GM13977 (cell line): ENCODE data around the gene USP30.

Source experiments
- DNase-seq: peaks from one replicate; pipeline ENCODE4 v3.0.0; 2012; ENCODE audit warnings: low spot score
- in situ Hi-C: fragments of 300-500 bp; cut with MboI; formaldehyde crosslinking; loops from one replicate; pipeline ENCODE4 v1.12.0; 2022; ENCODE audit warnings: low sequenced_read_pairs, low pct_unique_long_range_greater_than_20kb, mixed read lengths, inconsistent platforms; ENCODE audit not compliant: unreplicated experiment
- TF ChIP-seq, protein P1 (sequence below): IDR thresholded peaks from 2 replicates; pipeline ENCODE4 v1.5.1; 2012; ENCODE audit warnings: mild to moderate bottlenecking, control low read depth; ENCODE audit not compliant: insufficient read depth; ENCODE audit errors: extremely low read depth, missing control alignments

The USP30 gene

DNA sequence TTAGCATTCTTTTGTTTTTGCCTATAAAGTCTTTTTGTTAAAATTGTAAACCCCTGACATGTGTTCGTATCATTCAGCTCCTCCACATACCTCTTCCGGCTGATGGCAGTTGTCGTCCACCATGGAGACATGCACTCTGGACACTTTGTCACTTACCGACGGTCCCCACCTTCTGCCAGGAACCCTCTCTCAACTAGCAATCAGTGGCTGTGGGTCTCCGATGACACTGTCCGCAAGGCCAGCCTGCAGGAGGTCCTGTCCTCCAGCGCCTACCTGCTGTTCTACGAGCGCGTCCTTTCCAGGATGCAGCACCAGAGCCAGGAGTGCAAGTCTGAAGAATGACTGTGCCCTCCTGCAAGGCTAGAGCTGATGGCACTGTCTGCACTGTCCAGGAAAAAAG, 33.2 kb downstream of the USP30 start:
- DNase-seq, result no peak
- in situ Hi-C loops, result loop anchor here (25.0 kb wide), 2 partner anchors 223 to 423 kb away; partner anchors contain the start of gene SSH1
- TF ChIP-seq, protein P1, sequence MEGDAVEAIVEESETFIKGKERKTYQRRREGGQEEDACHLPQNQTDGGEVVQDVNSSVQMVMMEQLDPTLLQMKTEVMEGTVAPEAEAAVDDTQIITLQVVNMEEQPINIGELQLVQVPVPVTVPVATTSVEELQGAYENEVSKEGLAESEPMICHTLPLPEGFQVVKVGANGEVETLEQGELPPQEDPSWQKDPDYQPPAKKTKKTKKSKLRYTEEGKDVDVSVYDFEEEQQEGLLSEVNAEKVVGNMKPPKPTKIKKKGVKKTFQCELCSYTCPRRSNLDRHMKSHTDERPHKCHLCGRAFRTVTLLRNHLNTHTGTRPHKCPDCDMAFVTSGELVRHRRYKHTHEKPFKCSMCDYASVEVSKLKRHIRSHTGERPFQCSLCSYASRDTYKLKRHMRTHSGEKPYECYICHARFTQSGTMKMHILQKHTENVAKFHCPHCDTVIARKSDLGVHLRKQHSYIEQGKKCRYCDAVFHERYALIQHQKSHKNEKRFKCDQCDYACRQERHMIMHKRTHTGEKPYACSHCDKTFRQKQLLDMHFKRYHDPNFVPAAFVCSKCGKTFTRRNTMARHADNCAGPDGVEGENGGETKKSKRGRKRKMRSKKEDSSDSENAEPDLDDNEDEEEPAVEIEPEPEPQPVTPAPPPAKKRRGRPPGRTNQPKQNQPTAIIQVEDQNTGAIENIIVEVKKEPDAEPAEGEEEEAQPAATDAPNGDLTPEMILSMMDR, result no peak

DNA sequence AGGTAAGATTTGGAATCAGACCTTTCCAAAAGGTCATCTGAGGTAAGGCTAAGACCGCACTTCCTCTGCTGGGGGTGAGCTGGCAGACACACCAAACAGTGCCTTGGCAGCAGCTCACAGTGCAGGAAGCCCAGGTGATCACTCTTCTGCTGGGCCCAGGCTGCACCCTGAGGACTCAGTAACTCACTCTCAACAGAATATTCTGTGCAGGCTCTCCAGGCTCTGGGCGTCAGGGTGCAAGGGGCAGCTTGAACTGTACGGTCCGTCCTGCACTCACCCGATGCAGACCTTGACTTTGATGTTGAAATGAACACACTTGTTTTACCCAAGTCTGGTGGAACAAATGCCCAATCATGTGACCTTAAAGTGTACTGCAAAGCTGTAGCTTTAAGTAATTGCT, 34.9 kb downstream of the USP30 start:
- TF ChIP-seq, protein P1, result no peak
- in situ Hi-C loops, result loop anchor here (25.0 kb wide), 2 partner anchors 225 to 425 kb away; partner anchors contain the start of gene SSH1
- no peak for DNase-seq

DNA sequence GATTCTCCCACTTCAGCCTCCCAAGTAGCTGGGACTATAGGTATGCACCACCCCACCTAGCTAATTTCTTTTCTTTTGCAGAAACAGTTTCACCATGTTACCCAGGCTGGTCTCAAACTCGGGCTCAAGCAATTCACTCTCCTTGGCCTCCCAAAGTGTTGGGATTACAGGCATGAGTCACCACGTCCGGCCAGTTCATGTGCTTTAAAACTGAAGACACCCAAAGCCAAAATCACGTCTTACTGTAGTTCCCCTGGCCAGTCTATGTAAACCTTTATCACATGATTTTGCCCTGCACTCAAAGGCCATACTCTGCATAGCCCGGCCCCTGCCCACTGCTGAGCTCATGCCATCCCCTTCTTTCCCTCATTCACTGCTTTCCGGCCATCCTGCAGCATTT, 36.4 kb downstream of the USP30 start:
- in situ Hi-C loops, result loop anchor here (25.0 kb wide), 2 partner anchors 227 to 427 kb away; partner anchors contain the start of gene SSH1
- no peak for DNase-seq
- TF ChIP-seq, protein P1, result no peak

GRCh38 chr12:109089683-109090082, 37.3 kb downstream of the USP30 start:
- no peak for DNase-seq
- TF ChIP-seq, protein P1, result no peak
- in situ Hi-C loops, result loop anchor here (25.0 kb wide), 2 partner anchors 227 to 427 kb away; partner anchors contain the start of gene SSH1

GRCh38 chr12:109092497-109093021, 40.2 kb downstream of the USP30 start:
- TF ChIP-seq, protein P1, result no peak
- no peak for DNase-seq
- in situ Hi-C loops, result loop anchor here (25.0 kb wide), 2 partner anchors 230 to 430 kb away; partner anchors contain the start of gene SSH1

DNA sequence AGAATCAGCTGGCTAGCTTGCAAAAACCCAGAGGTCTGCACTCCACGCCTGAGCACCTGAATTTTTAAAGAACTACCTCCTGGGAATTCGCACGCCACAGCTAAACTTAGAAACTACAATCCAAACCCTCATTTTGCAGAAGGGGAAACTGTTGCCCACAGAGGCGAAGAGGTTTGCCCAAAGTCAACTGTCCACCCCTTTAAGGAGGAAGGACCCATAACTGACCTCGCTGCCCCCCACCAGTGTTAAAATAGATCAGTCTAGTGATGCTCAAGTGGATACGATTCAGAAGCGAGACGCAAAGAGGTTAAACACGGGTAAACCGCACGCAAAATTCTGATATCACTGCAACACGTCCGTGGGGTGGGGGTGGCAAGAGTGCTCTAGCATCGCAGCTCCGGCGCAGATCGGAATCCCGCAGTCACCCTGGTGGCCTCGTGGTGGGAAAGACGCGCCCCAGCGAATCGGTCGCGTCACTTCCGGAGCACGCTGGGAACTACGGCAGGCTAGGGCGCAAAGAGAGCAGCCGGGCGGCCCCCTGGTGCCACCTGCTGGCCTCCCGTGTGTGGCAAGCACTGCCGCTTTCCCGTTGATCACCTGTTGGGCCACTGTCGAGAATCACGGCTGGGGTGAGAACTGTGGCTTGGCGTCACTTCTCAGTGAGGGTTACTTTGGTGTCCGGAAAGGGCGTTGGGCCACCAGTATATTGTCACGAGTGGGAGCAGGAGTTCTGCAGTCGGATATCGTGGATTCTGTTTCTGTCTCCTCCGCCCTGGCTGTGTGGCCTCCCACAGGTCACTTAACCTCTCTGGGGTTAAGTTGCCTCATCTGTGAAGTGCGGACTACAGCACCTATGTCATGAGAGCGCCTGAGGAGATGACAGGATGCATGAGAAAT, 40.9 kb downstream of the USP30 start, which contains the start of gene ALKBH2:
TSS of gene ALKBH2 (minus strand) at position 451 of the 897 bp plus-strand sequence. CDS start 686 bp downstream, outside the sequence.
- TF ChIP-seq, protein P1, result peak; percentile 98
- DNase-seq, result peak; percentile 90
- in situ Hi-C loops, result loop anchor here (25.0 kb wide), 2 partner anchors 231 to 431 kb away; partner anchors contain the start of gene SSH1
